Renal pelvis (tissue), 4 donors: Measurements from ENCODE around the gene AKAP6. TPM values are rescaled to one million over a fixed set of nuclear protein-coding genes. Genes with fewer than 3 reads are reported as not detected.

Experiments
- DNase-seq: peaks from one replicate; pipeline ENCODE4 v3.0.0-alpha.2; 2013
- polyA plus RNA-seq, 3 donors: library from polyadenylated mRNA; unstranded; fragments of 120-200 nt; gene quantifications; one replicate each; pipeline ENCODE4 v1.2.1, GENCODE V29; 2013; ENCODE audit not compliant: insufficient read length in 3 of 3

Gene AKAP6
- polyA plus RNA-seq, 3 donors, result 2.2 to 4.6 (median 2.5) TPM

DNA sequence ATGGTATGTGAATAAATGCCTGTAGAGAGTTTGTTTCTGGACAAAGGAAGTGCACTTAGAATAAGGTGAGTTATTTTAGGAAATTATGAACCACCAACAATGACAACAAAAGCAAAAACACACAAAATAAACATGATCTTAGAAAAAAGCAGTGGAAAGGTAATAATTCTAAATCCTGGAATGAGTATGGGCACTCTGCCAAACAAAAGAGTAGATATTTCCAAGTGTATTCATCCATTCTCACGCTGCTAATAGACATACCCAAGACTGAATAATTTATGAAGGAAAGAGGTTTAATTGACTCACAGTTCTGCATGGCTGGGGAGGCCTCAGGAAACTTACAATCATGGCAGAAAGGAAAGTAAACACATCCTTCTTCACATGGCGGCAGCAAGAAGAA, 340.3 kb downstream of the AKAP6 start:
- DNase-seq, result no peak

DNA sequence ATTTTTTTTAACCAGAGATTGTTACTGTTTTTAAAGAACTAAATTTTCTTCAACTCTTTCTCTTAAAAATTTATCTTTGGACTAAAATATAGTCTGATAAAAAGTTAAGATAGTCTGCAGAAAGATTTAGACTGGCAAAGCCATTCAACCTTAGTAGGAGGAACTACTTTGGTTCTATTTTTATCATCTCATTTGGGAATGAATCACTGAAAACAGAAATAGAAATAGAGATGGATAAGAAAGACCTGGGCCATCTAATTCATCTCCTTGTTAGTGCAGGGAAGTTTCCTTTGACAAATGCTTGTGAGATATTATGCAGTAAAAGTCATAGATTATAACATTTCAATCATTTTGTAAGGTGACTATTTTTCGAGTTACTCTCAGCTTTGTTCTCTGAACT, 346.3 kb downstream of the AKAP6 start:
- DNase-seq, result no peak

DNA sequence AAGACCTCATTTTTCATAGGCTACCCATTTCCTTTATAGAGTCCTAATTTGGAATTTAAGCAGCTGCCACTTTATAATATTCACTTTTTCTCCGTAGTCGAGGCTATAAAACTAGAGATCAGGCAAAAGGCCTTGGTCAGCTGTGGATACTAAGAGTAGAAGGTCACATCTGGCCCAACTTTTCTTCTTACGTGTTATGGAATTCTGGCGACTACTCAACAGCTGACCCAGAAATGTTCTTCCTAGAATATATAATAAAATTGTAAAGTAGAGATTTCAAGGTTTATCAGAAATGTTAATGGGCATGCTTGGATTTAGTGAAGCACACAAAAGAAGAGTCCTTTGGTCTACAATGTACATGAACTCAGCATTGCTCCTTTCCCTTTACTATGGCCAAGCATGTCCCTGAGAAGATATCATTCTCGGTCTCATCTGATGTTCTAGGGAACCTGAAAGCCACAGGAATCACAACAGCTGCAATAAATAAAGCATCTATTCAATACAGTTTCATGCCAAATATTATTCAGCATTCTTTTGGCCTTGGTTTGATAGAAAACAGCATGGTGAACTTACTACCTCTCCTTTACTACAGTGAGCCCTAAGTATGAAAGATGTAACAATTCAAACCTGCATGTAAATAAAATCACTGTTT, 348.2 kb downstream of the AKAP6 start:
- DNase-seq, result no peak

DNA sequence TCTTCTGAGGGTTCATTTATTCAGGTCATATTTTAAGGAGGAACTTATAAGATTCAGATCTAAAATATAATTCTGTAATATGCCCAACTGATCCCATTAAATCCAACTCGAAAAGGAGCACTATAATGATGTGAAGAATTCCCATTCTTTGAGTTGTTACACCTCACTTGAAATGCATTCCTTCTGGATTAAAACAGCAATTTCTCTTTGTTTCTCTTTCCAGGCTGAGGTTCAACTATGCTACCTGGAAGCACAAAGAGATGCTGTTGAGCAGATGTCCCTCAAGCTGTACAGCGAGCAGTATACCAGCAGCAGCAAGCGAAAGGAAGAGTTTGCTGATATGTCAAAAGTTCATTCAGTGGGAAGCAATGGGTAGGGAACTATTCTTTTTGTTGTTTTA, 349.0 kb downstream of the AKAP6 start:
- no peak for DNase-seq

DNA sequence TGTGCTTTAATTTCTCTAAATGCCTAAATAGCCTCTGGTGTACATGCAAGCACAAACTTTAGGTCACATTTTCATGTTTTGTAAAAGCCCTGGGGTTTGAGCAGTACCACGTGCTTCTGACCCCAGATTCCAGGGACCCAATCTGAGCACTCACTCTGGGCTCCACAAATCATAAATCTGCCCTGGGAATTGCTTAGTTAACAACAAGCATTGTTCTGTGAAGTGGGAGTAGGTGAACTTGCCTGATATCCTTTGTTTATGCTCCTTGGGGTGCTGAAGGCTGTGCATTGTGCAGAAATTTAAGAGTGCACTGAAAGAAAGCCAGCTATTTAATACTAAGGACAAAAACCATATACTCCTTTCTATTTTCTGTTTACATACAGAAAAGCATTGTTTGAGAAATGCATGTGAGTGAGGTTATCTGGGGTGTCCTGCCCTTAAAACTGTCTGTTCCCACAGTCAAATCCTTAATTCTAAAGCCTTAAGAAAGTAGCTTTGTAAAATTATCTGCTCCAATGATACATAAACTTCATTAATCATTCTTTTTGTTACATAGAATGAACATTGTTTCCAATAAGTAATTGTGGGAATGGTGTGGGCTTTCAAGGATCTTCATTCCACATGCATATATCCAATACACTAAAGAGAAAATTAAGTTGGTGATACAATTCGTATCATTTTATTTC, 351.0 kb downstream of the AKAP6 start:
- no peak for DNase-seq

DNA sequence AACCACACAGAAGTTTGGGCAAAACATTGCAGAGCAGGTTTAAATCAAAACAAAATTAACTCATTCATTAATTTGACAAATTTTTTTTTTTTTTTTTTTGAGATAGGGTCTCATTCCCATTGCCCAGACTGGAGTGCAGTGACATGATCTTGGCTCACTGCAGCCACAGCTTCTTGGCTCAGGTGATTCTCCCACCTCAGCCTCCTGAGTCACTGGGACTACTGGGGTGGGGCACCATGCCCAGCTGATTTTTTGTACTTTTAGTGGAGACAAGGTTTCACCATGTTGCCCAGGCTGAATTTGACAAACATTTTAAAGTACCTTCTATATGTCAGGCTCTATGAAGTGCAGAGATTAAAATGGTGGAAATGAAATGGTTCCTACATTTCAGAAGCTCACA, 352.5 kb downstream of the AKAP6 start:
- no peak for DNase-seq

DNA sequence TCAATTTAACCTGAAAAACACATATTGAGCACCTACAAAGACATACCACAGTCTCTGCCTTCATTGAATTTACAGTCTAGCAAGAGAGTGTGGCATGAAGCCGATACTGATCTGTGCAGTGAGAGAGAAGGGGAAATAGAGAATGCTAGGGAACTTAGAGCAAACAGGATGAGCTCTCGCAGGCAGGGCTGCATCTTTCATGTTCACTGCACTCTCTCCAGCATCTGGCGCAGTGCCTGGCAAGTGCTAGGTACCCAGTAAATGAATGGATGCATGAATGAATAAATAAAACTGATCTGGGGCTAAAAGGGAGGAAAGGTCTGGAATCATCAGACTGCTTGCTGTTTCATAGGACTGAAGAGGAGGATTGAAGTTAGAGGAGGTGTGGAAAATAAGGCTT, 353.1 kb downstream of the AKAP6 start:
- no peak for DNase-seq

DNA sequence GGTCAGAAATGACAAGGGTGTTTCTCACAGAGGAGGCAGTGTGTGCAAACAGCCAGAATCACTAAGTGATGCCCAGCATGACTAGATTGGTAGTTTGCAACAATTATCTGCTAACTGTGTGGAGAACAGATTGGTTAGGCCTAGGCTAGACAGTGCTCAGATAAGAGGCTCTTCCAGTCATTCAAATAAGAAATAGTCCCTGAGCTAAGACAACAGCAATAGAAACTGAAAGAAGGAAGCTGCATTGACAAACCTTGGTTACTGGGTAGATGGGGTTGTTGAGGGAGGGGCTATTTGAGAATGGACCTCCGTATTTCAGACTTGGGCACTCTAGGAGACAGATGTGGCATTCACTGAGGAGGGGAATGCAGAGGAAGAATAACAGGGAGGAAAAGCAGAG, 354.6 kb downstream of the AKAP6 start:
- no peak for DNase-seq

DNA sequence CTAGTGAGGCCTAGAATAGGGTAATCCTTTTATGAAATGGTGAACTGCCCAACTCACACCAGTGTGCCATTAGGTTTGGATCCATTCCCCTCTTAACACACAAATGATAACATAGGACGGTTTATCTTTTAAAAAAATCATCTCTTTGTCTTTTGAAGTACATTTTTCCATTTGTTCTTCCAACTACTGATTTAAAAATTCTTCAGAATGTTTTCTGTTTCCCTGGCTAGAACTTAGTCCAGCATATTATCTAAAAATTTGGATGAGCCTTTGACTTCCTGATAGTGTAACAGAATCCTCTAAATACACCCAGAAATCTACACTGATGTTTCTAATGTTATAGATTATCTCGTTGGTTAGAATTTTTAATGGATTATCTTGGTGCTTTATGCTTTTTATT, 359.8 kb downstream of the AKAP6 start:
- DNase-seq, result no peak

DNA sequence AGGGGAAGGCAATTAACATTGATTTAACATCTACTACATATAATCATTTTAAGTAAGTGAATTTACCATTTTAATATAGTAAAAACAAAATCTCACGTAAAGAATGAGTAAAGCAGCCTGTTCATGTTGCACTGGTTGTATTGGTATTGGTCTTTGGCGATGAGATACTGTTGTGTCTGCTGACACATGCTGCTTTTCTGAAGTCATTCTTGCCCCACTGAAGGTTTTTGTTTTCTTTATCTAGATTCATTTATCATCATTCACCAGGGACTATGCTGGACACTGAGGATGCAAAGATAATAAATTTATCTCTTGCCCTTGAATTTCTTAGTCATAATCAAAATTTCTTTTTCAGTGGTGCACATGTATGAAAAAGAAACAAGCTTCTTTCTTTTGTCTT, 363.3 kb downstream of the AKAP6 start:
- DNase-seq, result no peak

DNA sequence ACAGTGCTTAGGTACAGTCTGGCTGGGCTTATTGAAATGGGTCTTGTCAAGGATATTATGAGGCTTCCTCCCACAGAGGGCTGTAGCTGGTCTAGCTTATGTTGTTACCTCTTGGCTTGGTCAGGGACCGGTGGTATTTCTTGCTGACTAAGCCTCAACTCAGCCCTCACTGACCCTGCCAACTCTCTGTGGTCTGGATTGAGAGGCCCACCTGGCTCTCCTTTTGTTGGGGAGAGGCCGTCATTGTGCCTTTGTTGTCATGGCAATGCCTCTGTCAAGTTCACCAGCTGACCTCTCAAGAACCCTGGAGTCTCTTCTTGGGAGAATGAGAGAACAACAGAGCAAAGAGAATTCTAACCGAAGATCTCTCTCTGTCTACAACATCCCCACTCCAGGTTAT, 364.0 kb downstream of the AKAP6 start:
- DNase-seq, result no peak

DNA sequence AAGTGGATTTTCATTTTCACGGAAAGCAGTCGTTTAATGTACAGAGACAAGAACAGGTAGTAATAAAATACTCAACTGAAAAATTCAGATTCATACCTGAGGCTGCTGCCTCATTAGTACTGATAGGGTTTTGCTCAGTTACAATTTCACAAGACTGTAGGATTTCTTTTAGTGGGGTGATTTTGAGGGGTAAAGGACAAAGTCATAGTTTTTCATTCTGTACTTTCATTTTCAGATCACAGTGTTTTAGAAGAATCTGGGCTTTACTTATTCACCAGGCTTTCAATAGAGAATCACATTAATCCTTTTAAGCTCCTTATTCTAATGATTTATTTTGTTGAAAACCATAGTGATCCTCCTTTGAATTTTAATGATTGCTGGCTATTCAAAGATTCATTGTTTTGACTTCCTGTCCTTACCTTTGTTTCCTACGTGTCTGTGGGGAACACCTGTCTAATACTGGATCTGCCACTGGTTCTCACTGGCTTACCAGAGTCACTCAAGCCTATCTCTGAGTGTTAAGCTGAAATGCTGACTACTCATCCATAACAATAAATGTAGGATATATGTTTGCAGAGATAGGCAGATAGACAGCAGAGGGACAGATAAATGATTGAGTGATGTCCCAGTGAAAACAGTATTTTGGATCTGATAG, 365.8 kb downstream of the AKAP6 start:
- no peak for DNase-seq

DNA sequence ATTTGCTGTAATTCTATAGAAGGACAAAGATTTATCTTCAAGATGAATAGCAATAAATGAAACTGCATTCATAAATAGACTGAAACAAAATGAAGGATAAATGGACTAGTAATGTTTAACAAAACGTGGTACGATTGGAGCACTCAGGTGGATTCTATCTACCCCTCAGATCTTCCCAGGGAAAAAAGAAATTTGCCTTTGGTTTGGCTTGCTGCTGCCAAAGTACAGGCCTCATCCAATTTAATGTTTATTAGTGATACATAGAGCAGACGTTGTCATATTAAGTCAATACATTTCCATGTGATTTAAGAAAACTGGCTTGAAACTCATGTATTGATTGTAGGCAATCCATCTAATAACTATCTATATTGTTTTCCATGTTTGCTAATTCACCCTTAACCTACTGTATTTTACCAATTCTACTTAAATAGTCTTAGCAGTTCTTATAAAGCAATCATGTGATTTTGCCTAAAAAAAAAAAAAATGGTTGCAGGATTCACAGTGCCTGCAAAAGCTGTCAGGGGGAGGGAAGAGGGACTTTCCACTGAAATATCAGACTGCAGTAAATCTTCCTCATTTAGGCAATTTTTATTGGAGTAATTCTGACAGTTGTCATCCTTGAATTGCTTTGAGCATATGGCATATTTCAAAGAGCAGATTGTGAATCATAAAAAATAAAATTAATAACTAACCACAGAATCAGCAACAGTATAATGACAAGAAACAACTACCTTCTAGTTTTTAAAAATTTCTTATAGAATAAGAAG, 367.4 kb downstream of the AKAP6 start:
- no peak for DNase-seq

DNA sequence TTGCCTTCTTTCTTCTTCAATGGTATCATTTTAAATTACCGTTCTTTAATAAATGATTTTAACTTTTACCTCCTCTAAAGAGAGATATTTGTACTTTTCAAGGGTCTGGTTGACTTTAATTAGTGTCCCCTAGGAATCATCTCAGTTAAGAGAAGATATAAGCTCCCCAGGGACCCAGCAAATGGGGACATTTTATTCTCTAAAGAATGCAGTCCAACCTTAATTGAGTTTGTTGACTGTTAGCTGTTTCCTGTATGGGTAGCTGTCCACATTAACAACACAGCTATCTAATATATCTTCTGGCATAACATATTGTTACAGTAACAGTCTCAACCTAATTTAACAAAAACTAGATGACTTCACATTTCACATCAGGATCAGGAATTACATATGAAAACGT, 368.0 kb downstream of the AKAP6 start:
- DNase-seq, result no peak

DNA sequence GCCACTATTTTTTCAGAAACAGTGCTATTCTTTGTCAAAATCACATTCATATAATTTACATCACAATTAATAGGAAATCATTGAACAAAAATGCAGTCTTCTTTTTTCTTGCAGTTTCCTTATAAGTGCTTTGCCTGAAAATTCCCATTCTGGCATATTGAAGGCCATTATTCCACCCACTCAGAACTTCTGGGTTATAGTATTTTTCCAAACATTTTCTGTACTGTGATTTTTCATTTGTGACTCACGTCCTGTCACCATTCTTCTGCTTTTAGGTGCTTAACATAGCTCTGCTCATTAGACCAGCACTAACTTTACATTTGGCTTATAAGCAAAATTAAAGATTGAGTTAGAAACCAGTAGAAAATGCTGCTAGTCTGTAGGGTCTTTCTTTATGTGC, 368.6 kb downstream of the AKAP6 start:
- no peak for DNase-seq

DNA sequence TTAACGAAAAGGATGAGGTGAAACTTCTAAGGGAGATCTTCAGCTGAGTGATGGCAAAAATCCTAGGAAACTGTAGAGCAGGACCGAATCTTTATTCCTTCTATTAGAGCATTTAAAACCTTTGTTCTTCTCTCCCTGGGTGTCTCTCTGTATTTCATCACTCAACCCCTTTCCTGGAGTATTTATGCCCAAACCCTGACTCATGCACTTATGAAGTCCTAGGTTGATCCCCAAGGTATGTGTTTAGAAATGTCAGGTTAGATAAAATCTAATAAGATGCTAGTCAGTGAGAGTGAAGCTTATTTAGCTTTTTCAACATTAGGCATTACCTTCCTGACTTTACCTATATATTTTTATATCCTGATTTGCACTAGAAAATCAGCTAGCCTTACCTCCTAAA, 369.7 kb downstream of the AKAP6 start:
- no peak for DNase-seq

DNA sequence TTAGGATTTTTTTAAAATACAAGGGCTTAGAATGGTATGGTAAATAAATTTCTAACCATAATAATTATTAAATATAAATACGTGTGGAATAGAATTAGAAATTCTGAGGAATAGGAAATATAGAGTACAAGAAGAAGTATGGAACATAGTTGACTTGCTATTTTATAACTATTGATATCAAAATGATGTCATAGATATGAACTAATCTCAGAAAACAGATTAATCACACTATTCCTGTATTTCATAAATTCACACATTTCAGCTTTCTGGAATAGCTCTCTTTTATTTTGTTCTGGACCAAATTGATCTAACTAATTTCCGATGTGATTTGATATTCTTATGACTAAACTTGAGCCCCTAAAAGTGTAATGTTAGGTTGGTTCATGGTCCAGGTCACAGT, 372.4 kb downstream of the AKAP6 start:
- DNase-seq, result no peak

DNA sequence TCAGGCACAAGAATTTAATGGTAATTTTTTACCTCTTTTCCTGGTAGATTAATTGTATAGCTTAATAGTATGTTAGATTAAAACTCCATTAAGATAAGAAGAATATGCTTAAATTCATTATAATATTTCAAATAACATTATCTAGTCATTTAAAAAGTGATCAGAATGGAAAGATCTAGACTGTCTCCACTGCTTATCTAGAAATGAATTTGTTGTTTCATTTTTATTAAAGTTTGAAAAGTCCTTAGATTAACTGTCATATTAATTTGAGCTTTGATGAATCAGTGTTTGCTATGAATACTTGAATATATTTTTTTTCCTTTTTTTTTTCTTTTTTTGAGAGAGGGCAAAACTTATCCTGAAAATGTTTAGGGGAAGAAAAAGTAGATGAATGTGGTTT, 373.0 kb downstream of the AKAP6 start:
- no peak for DNase-seq

DNA sequence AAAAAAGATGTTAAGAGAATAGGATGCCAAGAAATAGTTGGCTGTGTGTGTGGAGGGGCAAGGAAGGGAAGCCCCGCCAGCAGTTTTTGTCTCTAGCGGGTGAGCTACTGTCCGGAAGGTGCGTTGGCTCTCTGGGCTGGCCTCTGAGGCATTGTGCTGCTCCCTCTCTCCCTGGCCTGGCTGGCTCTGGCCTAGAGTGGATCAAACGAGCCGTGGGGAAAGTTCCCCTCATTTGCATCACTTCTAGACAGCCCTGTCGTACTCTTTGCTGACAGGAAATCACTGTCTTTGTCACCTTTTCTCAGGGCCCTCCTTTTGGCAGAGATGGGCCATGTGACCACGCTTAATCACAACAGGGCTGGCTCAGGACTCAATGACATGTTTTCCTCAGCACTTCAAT, 373.5 kb downstream of the AKAP6 start:
- no peak for DNase-seq

DNA sequence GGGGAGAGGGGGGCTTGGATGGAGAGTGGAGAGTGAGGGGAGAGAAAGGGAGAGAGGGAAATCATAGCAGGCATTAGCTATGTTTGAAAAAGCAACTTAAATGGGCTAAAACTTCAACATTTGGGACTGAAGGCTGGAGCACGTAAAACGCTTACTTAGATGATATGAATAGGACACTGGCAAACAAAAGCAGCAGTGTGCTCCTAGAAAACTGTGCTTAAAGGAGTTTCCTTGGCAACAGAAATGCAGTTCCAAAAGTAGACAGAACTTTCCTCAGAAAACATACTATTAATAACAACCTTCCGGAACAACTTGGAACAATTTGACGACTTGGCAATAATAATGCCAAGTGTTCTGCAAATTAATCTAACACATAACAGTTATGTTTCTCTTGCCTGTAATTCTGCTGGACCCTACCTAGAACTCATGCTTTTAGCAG, 374.1 kb downstream of the AKAP6 start:
- DNase-seq, result peak; percentile 26

DNA sequence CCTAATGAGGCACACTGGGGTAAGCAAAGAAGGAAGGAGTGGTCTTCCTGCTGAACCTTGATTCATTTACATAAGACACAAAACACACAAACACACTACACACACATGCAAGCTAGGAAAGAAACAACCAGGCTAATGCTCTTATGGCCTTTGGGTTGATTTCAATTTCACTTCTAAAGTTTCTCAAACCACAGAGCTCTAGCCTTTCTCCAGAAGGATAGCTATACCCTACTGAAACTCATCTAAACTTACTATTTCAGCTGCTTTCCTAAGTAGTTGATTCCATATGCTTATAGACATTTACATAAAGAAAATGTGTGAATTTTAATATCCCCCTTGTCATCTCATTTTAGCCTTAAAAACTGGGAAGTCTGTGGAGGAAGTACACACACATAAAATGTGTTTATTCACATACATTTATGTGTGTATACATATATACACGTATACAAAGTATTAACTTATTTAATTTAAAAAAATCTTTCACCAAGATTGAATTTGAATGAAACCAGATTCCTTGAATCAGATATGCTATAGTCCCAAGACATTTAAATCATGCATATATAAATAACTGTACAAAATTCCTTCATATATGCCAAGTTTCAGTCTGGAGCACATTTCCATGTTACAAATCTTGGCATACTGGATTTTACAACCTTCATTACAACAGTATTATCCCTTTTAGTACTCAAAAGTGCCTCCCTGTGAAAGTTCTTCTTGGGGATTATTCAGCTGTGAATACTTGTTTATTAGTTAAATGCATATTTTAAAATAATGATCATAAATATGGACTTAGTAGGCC, 377.8 kb downstream of the AKAP6 start:
- DNase-seq, result no peak
